AG04450 (cell line): ENCODE data around the gene BNC2. TPM values are rescaled to one million over a fixed set of nuclear protein-coding genes. Genes with fewer than 3 reads are reported as not detected.

Experiments
- CTCF ChIA-PET: fragments of 300-600, 350-600 bp; formaldehyde crosslinking; extraction: SDS; loops from one replicate; lab custom pipeline; 2022; ENCODE audit warnings: antibody characterized with exemption, inconsistent platforms; lab: Charles Lee
- POLR2A ChIA-PET: fragments of 350-600 bp; formaldehyde crosslinking; extraction: SDS; loops from one replicate; lab custom pipeline; 2021; ENCODE audit warnings: antibody characterized with exemption, inconsistent platforms; lab: Yijun Ruan, JAX
- DNase-seq: peaks from one replicate; pipeline ENCODE4 v3.0.0-alpha.2; 2011; ENCODE audit warnings: low read depth, low spot score
- H3K27ac ChIP-seq: one replicate; pipeline ENCODE4 v1.5.1; 2012; ENCODE audit warnings: low read depth, low read length, control low read depth
- H3K27me3 ChIP-seq: one replicate; pipeline ENCODE4 v1.6.0; 2012; ENCODE audit warnings: low read length; ENCODE audit not compliant: control insufficient read depth, insufficient read depth
- H3K4me3 ChIP-seq: 2 replicates; pipeline ENCODE4 v1.5.1; 2011; ENCODE audit warnings: mild to moderate bottlenecking, low read depth, low read length, control low read depth
- H3K9me3 ChIP-seq: 2 replicates; pipeline ENCODE4 v1.5.1; 2012; ENCODE audit warnings: low read length; ENCODE audit not compliant: control insufficient read depth, insufficient read depth
- polyA plus RNA-seq: library from polyadenylated mRNA; depleted of rRNA; stranded (reverse); fragments of >200 nt; gene quantifications from 2 replicates; pipeline ENCODE4 v1.2.3, GENCODE V29; 2011
- TF ChIP-seq, protein P1 (sequence below): IDR thresholded peaks from 2 replicates; pipeline ENCODE4 v1.5.1; 2011; ENCODE audit warnings: low read depth, low read length, control low read depth, inconsistent platforms

Gene BNC2
- polyA plus RNA-seq, 1 experiment, result 49.0 TPM

DNA sequence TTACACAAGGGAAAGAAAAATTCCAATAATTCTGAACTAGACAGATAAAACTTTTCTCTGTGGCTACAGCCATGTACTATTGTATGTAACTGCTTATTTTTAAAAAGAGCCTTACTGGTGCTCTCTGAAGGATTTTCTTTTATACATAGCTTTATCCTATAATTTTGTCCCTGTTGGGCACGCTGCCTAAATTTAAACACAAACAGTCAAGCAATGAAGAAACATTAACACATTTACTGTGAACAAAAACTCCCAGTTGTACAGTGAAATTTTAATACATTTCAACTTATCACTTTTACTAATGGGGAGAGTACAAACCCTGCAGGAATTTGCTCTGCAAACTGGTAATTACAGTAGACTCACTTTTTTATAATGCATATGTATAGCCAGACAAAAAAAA lies 273.3 kb downstream of the BNC2 start:
- Histone ChIP-seq H3K9me3 (no peaks in the 10 kb centered on the region), H3K4me3 (no peak overlapping the region), H3K27me3 (no peaks in the 10 kb centered on the region), H3K27ac (no peak overlapping the region)
- ChIA-PET POLR2A (no interaction called here), CTCF (no interaction called here)
- TF ChIP-seq, protein P1, sequence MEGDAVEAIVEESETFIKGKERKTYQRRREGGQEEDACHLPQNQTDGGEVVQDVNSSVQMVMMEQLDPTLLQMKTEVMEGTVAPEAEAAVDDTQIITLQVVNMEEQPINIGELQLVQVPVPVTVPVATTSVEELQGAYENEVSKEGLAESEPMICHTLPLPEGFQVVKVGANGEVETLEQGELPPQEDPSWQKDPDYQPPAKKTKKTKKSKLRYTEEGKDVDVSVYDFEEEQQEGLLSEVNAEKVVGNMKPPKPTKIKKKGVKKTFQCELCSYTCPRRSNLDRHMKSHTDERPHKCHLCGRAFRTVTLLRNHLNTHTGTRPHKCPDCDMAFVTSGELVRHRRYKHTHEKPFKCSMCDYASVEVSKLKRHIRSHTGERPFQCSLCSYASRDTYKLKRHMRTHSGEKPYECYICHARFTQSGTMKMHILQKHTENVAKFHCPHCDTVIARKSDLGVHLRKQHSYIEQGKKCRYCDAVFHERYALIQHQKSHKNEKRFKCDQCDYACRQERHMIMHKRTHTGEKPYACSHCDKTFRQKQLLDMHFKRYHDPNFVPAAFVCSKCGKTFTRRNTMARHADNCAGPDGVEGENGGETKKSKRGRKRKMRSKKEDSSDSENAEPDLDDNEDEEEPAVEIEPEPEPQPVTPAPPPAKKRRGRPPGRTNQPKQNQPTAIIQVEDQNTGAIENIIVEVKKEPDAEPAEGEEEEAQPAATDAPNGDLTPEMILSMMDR, result no peak
- DNase-seq, result no peak

DNA sequence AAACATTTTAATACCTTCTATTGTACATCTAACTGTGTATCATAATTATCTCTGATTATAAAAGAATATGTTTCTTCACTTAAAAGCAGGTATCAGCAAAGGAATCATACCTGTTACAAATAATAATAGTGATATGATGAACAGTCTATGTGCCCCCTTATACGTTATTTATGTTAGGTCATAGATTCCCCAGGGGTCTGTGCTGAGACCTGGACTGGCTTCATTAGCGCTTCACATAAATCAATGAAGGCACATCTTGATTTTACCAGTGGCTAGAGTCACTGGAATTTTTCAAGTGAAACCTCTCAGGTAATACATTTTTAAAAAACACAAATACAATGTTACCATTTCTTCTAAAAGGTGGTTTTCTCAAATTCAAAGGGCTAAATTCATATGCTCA lies 275.2 kb downstream of the BNC2 start:
- POLR2A ChIA-PET, result no interaction called here
- CTCF ChIA-PET, result no interaction called here
- no peak overlapping the region for H3K4me3 ChIP-seq
- no peak overlapping the region for H3K27ac ChIP-seq
- H3K27me3 ChIP-seq, result no peaks in the 10 kb centered on the region
- no peaks in the 10 kb centered on the region for H3K9me3 ChIP-seq
- no peak for DNase-seq
- TF ChIP-seq, protein P1, result no peak

DNA sequence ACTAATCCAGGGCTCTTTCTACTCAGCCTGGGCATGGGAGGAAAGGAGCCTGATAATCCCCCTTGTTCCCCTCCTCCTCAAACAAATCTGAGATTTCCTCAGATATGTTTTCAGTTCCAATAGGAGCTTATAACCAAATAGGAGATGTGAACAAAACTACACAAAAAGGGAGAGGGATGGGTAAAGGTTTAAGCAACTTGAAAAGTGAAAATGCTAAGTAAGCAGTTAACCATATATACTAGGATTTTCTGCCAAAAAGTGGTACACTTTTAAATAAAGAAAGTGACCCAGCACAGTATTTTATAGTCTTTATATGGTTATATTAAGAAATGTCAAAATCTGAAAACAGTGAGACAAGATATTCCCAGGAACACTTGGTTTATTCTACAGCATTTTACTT lies 275.7 kb downstream of the BNC2 start:
- Histone ChIP-seq H3K9me3 (no peaks in the 10 kb centered on the region), H3K27ac (no peak overlapping the region), H3K4me3 (no peak overlapping the region), H3K27me3 (no peaks in the 10 kb centered on the region)
- TF ChIP-seq, protein P1, result no peak
- ChIA-PET POLR2A (no interaction called here), CTCF (no interaction called here)
- DNase-seq, result no peak

DNA sequence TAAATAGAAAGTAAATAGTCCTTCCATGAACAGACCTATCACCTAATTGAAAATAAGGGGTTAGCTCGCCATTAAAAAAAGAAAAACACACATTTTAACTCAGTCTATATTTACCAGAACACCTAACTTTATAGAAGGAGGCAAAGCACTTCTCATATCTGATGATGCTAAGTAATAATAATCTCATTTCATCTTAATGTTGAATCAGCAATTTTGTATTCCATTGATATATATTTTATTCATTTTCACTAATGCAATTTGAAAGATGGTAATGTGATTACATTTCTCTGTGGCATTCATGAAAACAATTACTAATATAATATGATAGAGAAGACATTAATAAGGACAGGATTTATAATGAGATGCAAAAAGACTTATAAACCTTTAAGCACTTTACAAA lies 276.7 kb downstream of the BNC2 start:
- H3K27me3 ChIP-seq, result no peaks in the 10 kb centered on the region
- H3K4me3 ChIP-seq, result no peak overlapping the region
- POLR2A ChIA-PET, result no interaction called here
- TF ChIP-seq, protein P1, result no peak
- CTCF ChIA-PET, result no interaction called here
- no peaks in the 10 kb centered on the region for H3K9me3 ChIP-seq
- no peak overlapping the region for H3K27ac ChIP-seq
- DNase-seq, result no peak

DNA sequence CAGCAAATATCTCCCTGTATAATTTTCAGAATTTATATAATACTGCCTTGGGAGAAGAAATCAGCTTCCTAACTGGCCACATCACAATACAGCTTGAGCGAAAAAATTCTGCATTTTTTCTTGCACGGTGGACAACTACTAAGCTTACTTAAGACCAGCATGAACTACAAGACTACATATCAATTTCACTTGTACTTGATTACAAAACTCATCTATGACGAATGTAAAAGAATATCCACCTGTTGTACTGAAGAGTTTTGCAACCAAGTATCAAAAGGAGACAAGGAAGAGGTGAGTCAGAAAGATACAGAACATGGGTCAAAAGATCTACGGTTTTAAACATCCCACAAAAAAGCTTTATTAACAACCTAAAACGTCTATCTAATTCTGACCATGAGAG lies 279.4 kb downstream of the BNC2 start:
- Histone ChIP-seq H3K27me3 (no peaks in the 10 kb centered on the region), H3K4me3 (no peak overlapping the region), H3K27ac (no peak overlapping the region), H3K9me3 (no peaks in the 10 kb centered on the region)
- CTCF ChIA-PET, result no interaction called here
- TF ChIP-seq, protein P1, result no peak
- POLR2A ChIA-PET, result no interaction called here
- no peak for DNase-seq
